ENCODE measurements around the gene RAD51B. TPM values are rescaled to one million over a fixed set of nuclear protein-coding genes. Genes with fewer than 3 reads are reported as not detected.

RAD51B gene
- total and polyA plus RNA-seq, 2 of the 13 experiments (the other 11 are each of a cell fraction or from before 2014, with no cell fraction given), result 7.0 to 9.5 TPM

DNA sequence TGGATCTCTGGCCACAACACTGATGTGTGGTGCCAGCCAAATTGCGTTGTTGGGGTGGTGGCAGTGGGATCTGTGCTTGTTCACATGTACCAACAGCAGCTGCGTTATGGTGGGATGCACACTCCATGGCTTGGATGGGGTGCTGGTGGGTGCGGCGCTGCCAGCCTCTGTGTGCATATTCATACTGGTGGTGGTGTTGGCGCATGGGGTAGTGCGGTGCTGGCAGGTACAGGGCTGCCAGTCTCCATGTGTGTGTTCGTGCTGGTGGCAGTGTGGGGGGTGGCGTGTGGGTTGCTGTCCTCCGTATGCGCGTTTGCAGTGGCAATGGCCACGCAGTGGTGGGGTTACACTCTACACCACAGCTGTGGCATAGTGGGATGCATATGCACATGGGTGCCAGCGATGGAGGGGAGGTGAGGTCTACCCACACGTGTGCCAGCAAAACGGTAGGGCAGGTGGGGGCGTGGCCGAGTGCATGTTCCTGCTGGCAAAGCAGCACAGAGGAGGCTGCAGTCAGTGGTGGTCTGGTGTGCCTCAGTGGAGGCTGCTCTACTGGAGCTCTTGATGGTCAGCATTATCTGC lies 26.5 kb downstream of the RAD51B start:
- ATAC-seq (no peak), FAIRE-seq (no peak), DNase-seq (ENCODE audit: low spot score) (no peak)
- 85% methylated on average over 3 of the region's 17 CpGs for WGBS (ENCODE audit: low lambda C conversion rate)
- BruUV-seq (replicated peaks), result no TSS peak
- Histone ChIP-seq H3K4me1 (ENCODE audit: insufficient read depth, low read length) (no peaks in the 10 kb centered on the region), H3K27me3 (ENCODE audit: control insufficient read depth in 1 of 2, insufficient read depth in 2 of 2, low read length in 2 of 2) (no peaks in the 10 kb centered on the region), H3K9ac (ENCODE audit: insufficient read depth, low read depth, low read length) (no peak overlapping the region), H3K36me3 (replicated peaks in 1 of 2; ENCODE audit: control insufficient read depth in 1 of 2, insufficient read depth in 2 of 2, low read length in 2 of 2) (no peaks in the 10 kb centered on the region), H3K4me3 (replicated peaks in 1 of 3; ENCODE audit: insufficient read depth in 1 of 3, low read depth in 2 of 3, low read length in 3 of 3) (no peak overlapping the region), H3K79me2 (ENCODE audit: insufficient read depth, low read length) (no peaks in the 10 kb centered on the region), H3K4me2 (ENCODE audit: low read depth, low read length) (no peak overlapping the region), H3K9me3 (ENCODE audit: low read length) (no peaks in the 10 kb centered on the region), H3K27ac (ENCODE audit: extremely low read length, insufficient read depth, low read length) (no peak overlapping the region), H4K20me1 (ENCODE audit: insufficient read depth, low read length) (no peaks in the 10 kb centered on the region), H2AFZ (ENCODE audit: low read length) (no peak overlapping the region)
- in situ Hi-C loops (cut with HindIII; ENCODE audit: extremely low pct_ligation_motif_present, low pct_unique_long_range_greater_than_20kb), result no loop called here
- POLR2A ChIA-PET, result no interaction called here
- TF ChIP-seq ZNF354B (CRISPR knock-in tag; IDR thresholded peaks at IDR 0.05) (no peak), NCOA2 (CRISPR knock-in tag; IDR thresholded peaks at IDR 0.05) (no peak), TP53 (CRISPR knock-in tag; conservative IDR thresholded peaks at IDR 0.05) (no peak), MAFF (IDR thresholded peaks at IDR 0.05; ENCODE audit: low read depth, low read length) (no peak), ZC3H4 (CRISPR knock-in tag; IDR thresholded peaks at IDR 0.05; ENCODE audit: borderline replicate concordance) (no peak), ELF4 (CRISPR knock-in tag; IDR thresholded peaks at IDR 0.05; ENCODE audit: borderline replicate concordance) (no peak), RFXANK (CRISPR knock-in tag; IDR thresholded peaks at IDR 0.05) (no peak), CBX2 (IDR thresholded peaks at IDR 0.05; ENCODE audit: low read depth, low read length) (no peak), CBX2 (CRISPR knock-in tag; IDR thresholded peaks at IDR 0.05; ENCODE audit: low read depth) (no peak)
- TF ChIP-seq, protein P1, sequence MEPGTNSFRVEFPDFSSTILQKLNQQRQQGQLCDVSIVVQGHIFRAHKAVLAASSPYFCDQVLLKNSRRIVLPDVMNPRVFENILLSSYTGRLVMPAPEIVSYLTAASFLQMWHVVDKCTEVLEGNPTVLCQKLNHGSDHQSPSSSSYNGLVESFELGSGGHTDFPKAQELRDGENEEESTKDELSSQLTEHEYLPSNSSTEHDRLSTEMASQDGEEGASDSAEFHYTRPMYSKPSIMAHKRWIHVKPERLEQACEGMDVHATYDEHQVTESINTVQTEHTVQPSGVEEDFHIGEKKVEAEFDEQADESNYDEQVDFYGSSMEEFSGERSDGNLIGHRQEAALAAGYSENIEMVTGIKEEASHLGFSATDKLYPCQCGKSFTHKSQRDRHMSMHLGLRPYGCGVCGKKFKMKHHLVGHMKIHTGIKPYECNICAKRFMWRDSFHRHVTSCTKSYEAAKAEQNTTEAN (CRISPR knock-in tag; conservative IDR thresholded peaks at IDR 0.05), result no peak
- TF ChIP-seq, protein P2, sequence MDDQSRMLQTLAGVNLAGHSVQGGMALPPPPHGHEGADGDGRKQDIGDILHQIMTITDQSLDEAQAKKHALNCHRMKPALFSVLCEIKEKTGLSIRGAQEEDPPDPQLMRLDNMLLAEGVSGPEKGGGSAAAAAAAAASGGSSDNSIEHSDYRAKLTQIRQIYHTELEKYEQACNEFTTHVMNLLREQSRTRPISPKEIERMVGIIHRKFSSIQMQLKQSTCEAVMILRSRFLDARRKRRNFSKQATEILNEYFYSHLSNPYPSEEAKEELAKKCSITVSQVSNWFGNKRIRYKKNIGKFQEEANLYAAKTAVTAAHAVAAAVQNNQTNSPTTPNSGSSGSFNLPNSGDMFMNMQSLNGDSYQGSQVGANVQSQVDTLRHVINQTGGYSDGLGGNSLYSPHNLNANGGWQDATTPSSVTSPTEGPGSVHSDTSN (CRISPR knock-in tag; IDR thresholded peaks at IDR 0.05; ENCODE audit: borderline replicate concordance), result no peak
- CTCF ChIA-PET (ENCODE audit: low intra/inter-chr PET ratio, low total read pairs), result no interaction called here
- intact Hi-C loops (cut with micrococcal nuclease; ENCODE audit: unreplicated experiment), result no loop called here

Data from HepG2 (cell line).